Measurements from ENCODE around the gene SLC25A10. TPM values are rescaled to one million over a fixed set of nuclear protein-coding genes. Genes with fewer than 3 reads are reported as not detected.

Gene SLC25A10
- total and polyA plus RNA-seq, 2 of the 8 experiments (the other 6 are each of a cell fraction or from before 2014, with no cell fraction given), result 22.2 to 43.0 TPM

DNA sequence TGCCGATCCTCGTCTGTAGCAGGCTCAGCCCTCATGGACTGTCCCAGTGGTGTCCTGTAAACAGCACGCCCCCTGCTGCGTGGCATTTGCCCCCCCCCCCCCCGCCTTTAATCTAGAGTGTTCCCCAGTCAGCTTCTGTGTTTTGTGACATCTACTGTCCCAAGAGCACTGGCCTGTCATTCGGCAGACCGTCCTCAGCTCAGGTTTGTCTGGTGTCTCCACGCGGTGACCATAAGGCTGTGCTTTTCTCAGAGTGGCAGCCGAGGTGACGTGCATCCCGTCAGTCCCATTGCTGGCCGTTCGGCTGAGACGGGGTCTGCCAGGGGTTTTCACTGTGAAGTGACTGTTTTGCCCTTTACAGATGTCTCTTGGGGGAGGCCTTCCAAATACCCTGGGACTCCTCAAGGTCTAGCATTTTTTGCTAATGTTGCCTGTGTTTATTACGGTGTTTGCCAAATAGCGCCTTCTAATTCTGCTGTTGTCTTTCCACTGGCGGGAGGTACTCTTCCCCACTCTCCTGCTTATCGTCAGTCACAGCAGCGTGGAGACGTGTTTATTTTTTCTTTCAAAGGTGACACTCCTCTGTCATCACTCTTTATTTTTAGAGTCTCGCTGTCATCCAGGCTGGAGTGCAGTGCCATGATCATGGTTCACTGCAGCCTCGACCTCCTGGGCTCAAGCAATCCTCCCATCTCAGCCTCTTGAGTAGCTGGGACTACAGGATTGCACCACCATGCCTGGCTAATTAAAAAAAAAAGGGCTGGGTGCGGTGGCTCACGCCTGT is 14.6 kb upstream of the SLC25A10 start:
- ChIA-PET CTCF (ENCODE audit: partially characterized antibody) (interaction anchor here (0.6 to 1.5 kb wide), 2 partner anchors 12 to 971 kb away, joined by 3 to 4 read pairs; no protein-coding TSS in a partner anchor), POLR2A (ENCODE audit: partially characterized antibody) (interaction anchor here (1.1 to 28.4 kb wide), 5 partner anchors 12 to 50 kb away, joined by 3 to 436 read pairs (median 5); partner anchors contain the start of genes ARL16, HGS, MRPL12 and SLC25A10)
- no peak overlapping the region; the same call in 1 of the 2 replicates for H4K8ac ChIP-seq (ENCODE audit: extremely low read depth, insufficient read depth, low read length)
- H3K79me2 ChIP-seq (ENCODE audit: control insufficient read depth in 1 of 2, insufficient read depth in 2 of 2, low read length in 2 of 2), result peaks cover 0 to 18% of the 10 kb centered on the region in 2 experiments; a peak in 2 of 4 replicates
- H2BK20ac ChIP-seq (ENCODE audit: low read length), result no peak overlapping the region
- no peak overlapping the region for H3K14ac ChIP-seq (ENCODE audit: insufficient read length)
- no peaks in the 10 kb centered on the region for H3K9me3 ChIP-seq (ENCODE audit: insufficient read depth in 2 of 2, low read depth in 1 of 2, low read length in 1 of 2)
- H3K27ac ChIP-seq (ENCODE audit: low read depth, low read length), result no peak overlapping the region
- no peak overlapping the region for H3K56ac ChIP-seq (replicated peaks; ENCODE audit: insufficient read length, low read depth, low read length)
- H3K23ac ChIP-seq (ENCODE audit: insufficient read length), result no peak overlapping the region
- peaks cover 2 to 50% (median 26%) of the 10 kb centered on the region in 4 experiments; a peak in 6 of 8 replicates for H3K36me3 ChIP-seq (ENCODE audit: control insufficient read depth in 2 of 4, insufficient read depth in 4 of 4, low read length in 3 of 4)
- 95% methylated on average over 22 of the region's 25 CpGs; no CpG with 5 or more reads in 1 of the 2 experiments for WGBS, 2 experiments (ENCODE audit: extremely low coverage in 1 of 2, insufficient coverage in 1 of 2, insufficient read length in 1 of 2, insufficient replicate concordance in 2 of 2, low coverage in 1 of 2, low lambda C conversion rate in 2 of 2, missing lambda C conversion rate in 1 of 2)
- no peak overlapping the region for H3K4me2 ChIP-seq (ENCODE audit: insufficient read depth in 1 of 2, low read depth in 2 of 2, low read length in 2 of 2)
- H3K9ac ChIP-seq (replicated peaks in 1 of 4; ENCODE audit: extremely low read depth in 1 of 4, low read depth in 3 of 4, low read length in 3 of 4), result no peak overlapping the region
- no peak overlapping the region for H2AFZ ChIP-seq (ENCODE audit: low read length)
- FAIRE-seq (no peak), DNase-seq (ENCODE audit: low read depth in 1 of 2, low spot score in 2 of 2) (no peak)
- TF ChIP-seq, protein P1, sequence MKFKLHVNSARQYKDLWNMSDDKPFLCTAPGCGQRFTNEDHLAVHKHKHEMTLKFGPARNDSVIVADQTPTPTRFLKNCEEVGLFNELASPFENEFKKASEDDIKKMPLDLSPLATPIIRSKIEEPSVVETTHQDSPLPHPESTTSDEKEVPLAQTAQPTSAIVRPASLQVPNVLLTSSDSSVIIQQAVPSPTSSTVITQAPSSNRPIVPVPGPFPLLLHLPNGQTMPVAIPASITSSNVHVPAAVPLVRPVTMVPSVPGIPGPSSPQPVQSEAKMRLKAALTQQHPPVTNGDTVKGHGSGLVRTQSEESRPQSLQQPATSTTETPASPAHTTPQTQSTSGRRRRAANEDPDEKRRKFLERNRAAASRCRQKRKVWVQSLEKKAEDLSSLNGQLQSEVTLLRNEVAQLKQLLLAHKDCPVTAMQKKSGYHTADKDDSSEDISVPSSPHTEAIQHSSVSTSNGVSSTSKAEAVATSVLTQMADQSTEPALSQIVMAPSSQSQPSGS (IDR thresholded peaks at IDR 0.05; ENCODE audit: low read length), result no peak
- no peak for TF ChIP-seq SUZ12 (IDR thresholded peaks at IDR 0.05; ENCODE audit: low read length)
- no peak for TF ChIP-seq BRCA1 (IDR thresholded peaks at IDR 0.05; ENCODE audit: low read depth, low read length)
- no peak for TF ChIP-seq EP300 (IDR thresholded peaks at IDR 0.05; ENCODE audit: borderline replicate concordance in 1 of 2, low read depth in 2 of 2, low read length in 2 of 2)
- TF ChIP-seq FOSL1 (IDR thresholded peaks at IDR 0.05; ENCODE audit: insufficient read depth, low read depth, low read length), result no peak
- no peak for TF ChIP-seq CREB1 (IDR thresholded peaks at IDR 0.05)
- no peak overlapping the region for H2BK120ac ChIP-seq (replicated peaks; ENCODE audit: low read depth, low read length)
- peaks cover 7 to 12% of the 10 kb centered on the region in 2 experiments for H4K20me1 ChIP-seq (replicated peaks in 1 of 2; ENCODE audit: control insufficient read depth in 1 of 2, insufficient read depth in 2 of 2, low read length in 2 of 2)
- H3K18ac ChIP-seq (ENCODE audit: extremely low read depth, low read length), result no peak overlapping the region
- H2BK5ac ChIP-seq (ENCODE audit: low read depth, low read length), result no peak overlapping the region
- H4K5ac ChIP-seq (ENCODE audit: insufficient read length, low read depth, low read length), result no peak overlapping the region
- H3K4me3 ChIP-seq (ENCODE audit: extremely low read depth in 1 of 4, insufficient read depth in 2 of 4, low read depth in 3 of 4, low read length in 4 of 4), result no peak overlapping the region
- H2AK5ac ChIP-seq (ENCODE audit: low read depth, low read length), result no peak overlapping the region
- H3K27me3 ChIP-seq (replicated peaks in 1 of 4; ENCODE audit: control insufficient read depth in 3 of 4, extremely low read depth in 1 of 4, insufficient read depth in 3 of 4, low read length in 3 of 4), result no peaks in the 10 kb centered on the region
- no peak overlapping the region for H4K91ac ChIP-seq (replicated peaks; ENCODE audit: insufficient read length, low read length)
- peaks cover 0 to 7% (median 3%) of the 10 kb centered on the region in 4 experiments; a peak in 4 of 7 replicates for H3K4me1 ChIP-seq (replicated peaks in 1 of 4; ENCODE audit: control insufficient read depth in 3 of 4, insufficient read depth in 4 of 4, low read length in 3 of 4)
- H2BK12ac ChIP-seq (ENCODE audit: low read depth, low read length), result no peak overlapping the region
- no peak overlapping the region for H2BK15ac ChIP-seq (ENCODE audit: low read length)
- H3K79me1 ChIP-seq (ENCODE audit: low read depth, low read length), result peaks cover 6% of the 10 kb centered on the region
- H3K23me2 ChIP-seq (ENCODE audit: low read depth, low read length), result peaks cover 4% of the 10 kb centered on the region; the same call in 1 of the 2 replicates
- no peak overlapping the region for H3K4ac ChIP-seq (replicated peaks; ENCODE audit: insufficient read length, low read depth, low read length)

Measured in H1 (cell line).